GM19351 (cell line): ENCODE results near the gene ISM1.

ENCODE experiments used
- ATAC-seq: cut with Tn5 transposase; IDR thresholded peaks from one replicate; pipeline ENCODE4 v1.9.1; 2021; ENCODE audit warnings: mild to moderate bottlenecking, moderate library complexity; ENCODE audit not compliant: unreplicated experiment

The ISM1 gene

GRCh38 chr20:13278812-13279570 is 57.9 kb downstream of the ISM1 start:
- ATAC-seq, result no peak

- ATAC-seq, result no peak
Measured at GRCh38 chr20:13280609-13281324, 59.7 kb downstream of the ISM1 start.

GRCh38 chr20:13283869-13284829 is 63.1 kb downstream of the ISM1 start:
- no peak for ATAC-seq

- ATAC-seq, result no peak
Measured at GRCh38 chr20:13284830-13285229, 63.8 kb downstream of the ISM1 start.

- ATAC-seq, result no peak
Measured at GRCh38 chr20:13285408-13285807, 64.3 kb downstream of the ISM1 start.

GRCh38 chr20:13286052-13286451 is 65.0 kb downstream of the ISM1 start:
- ATAC-seq, result no peak

GRCh38 chr20:13286607-13287006 is 65.5 kb downstream of the ISM1 start:
- no peak for ATAC-seq

- no peak for ATAC-seq
Measured at GRCh38 chr20:13288357-13288756, 67.3 kb downstream of the ISM1 start.

- no peak for ATAC-seq
Measured at GRCh38 chr20:13289031-13289430, 68.0 kb downstream of the ISM1 start.

- no peak for ATAC-seq
Measured at GRCh38 chr20:13290724-13291123, 69.7 kb downstream of the ISM1 start.

- no peak for ATAC-seq
Measured at GRCh38 chr20:13291157-13291556, 70.1 kb downstream of the ISM1 start.

- no peak for ATAC-seq
Measured at GRCh38 chr20:13292201-13292885, 71.3 kb downstream of the ISM1 start.

GRCh38 chr20:13294522-13294921 is 73.4 kb downstream of the ISM1 start:
- ATAC-seq, result peak; percentile 42

GRCh38 chr20:13295637-13296036 is 74.6 kb downstream of the ISM1 start:
- no peak for ATAC-seq

- ATAC-seq, result no peak
Measured at GRCh38 chr20:13296070-13296469, 75.0 kb downstream of the ISM1 start.

GRCh38 chr20:13297147-13297899 is 76.2 kb downstream of the ISM1 start:
- no peak for ATAC-seq

- ATAC-seq, result no peak
Measured at GRCh38 chr20:13298692-13299373, 77.8 kb downstream of the ISM1 start.

GRCh38 chr20:13299401-13299800 is 78.3 kb downstream of the ISM1 start:
- no peak for ATAC-seq

- no peak for ATAC-seq
Measured at GRCh38 chr20:13301596-13301995, 80.5 kb downstream of the ISM1 start.
